PC-3 (cell line): Measurements from ENCODE around the gene JTB. TPM values are rescaled to one million over a fixed set of nuclear protein-coding genes. Genes with fewer than 3 reads are reported as not detected.

Experiments used
- ATAC-seq: fragments of 200-7000 bp; cut with Tn5 transposase; 2 replicates; pipeline ENCODE4 v1.9.1; 2020; ENCODE audit warnings: mild to moderate bottlenecking, moderate library complexity
- BruUV-seq: library from RNA; stranded (reverse); fragments of 400-500 nt; replicated peaks from 2 replicates; lab custom pipeline; 2021; lab: Mats Ljungman, UMichigan
- CTCF ChIA-PET: fragments of 300-600 bp; sonication (Branson Sonifier 250); formaldehyde crosslinking; loops from one replicate; lab custom pipeline; 2022; ENCODE audit warnings: antibody characterized with exemption; lab: Charles Lee
- POLR2A ChIA-PET: fragments of 300-600 bp; sonication (Branson Sonifier 250); formaldehyde crosslinking; loops from one replicate; lab custom pipeline; 2022; ENCODE audit warnings: antibody characterized with exemption; ENCODE audit not compliant: unreplicated experiment; lab: Charles Lee
- DNase-seq: peaks from one replicate; pipeline ENCODE4 v3.0.0-alpha.2; 2015
- H2AFZ ChIP-seq: fragments of 300-600 bp; sonication (generic); 2 replicates; pipeline ENCODE4 v1.6.0; 2016; ENCODE audit warnings: antibody characterized with exemption, low read length
- H3F3A ChIP-seq: fragments of 300-600 bp; sonication (generic); one replicate; pipeline ENCODE4 v1.6.0; 2017; ENCODE audit warnings: antibody characterized with exemption, low read length, control low read depth, mild to moderate bottlenecking; ENCODE audit not compliant: unreplicated experiment
- H3K27ac ChIP-seq: fragments of 300-600 bp; sonication (generic); 2 replicates; pipeline ENCODE4 v1.5.1; 2016; ENCODE audit warnings: mild to moderate bottlenecking, low read length
- H3K27me3 ChIP-seq: fragments of 300-600 bp; sonication (generic); 2 replicates; pipeline ENCODE4 v1.6.1; 2016; ENCODE audit warnings: low read length, mixed read lengths
- H3K36me3 ChIP-seq: fragments of 300-600 bp; sonication (generic); 2 replicates; pipeline ENCODE4 v1.6.1; 2016; ENCODE audit warnings: low read depth, mixed run types, low read length, mixed read lengths
- H3K4me1 ChIP-seq: fragments of 300-600 bp; sonication (generic); 2 replicates; pipeline ENCODE4 v1.5.1; 2016; ENCODE audit warnings: low read length; ENCODE audit not compliant: insufficient read depth
- H3K4me2 ChIP-seq: fragments of 300-600 bp; sonication (generic); 2 replicates; pipeline ENCODE4 v1.6.0; 2016; ENCODE audit warnings: low read length
- H3K4me3 ChIP-seq: fragments of 300-600 bp; sonication (generic); 2 replicates; pipeline ENCODE4 v1.5.1; 2016; ENCODE audit warnings: mild to moderate bottlenecking, low read length, mixed read lengths
- H3K79me2 ChIP-seq: fragments of 300-600 bp; sonication (generic); 2 replicates; pipeline ENCODE4 v1.6.1; 2017; ENCODE audit warnings: low read length, mixed read lengths
- H3K9ac ChIP-seq: fragments of 300-600 bp; sonication (generic); 2 replicates; pipeline ENCODE4 v1.6.0; 2016; ENCODE audit warnings: mild to moderate bottlenecking, low read length
- H3K9me2 ChIP-seq: fragments of 300-600 bp; sonication (generic); replicated peaks from 2 replicates; pipeline ENCODE4 v1.6.1; 2016; ENCODE audit warnings: mixed run types, low read length, mixed read lengths
- H3K9me3 ChIP-seq: fragments of 300-600 bp; sonication (generic); 2 replicates; pipeline ENCODE4 v1.6.1; 2016; ENCODE audit warnings: low read length, mixed read lengths
- H4K20me1 ChIP-seq: fragments of 300-600 bp; sonication (generic); 2 replicates; pipeline ENCODE4 v1.6.1; 2016; ENCODE audit warnings: low read length, mixed read lengths
- EZH2 ChIP-seq: fragments of 300-600 bp; sonication (generic); IDR thresholded peaks from one replicate; pipeline ENCODE4 v1.6.1; 2017; ENCODE audit warnings: antibody characterized with exemption, mild to moderate bottlenecking, low read length; ENCODE audit not compliant: unreplicated experiment
- EZH2phosphoT487 ChIP-seq: fragments of 300-600 bp; sonication (generic); IDR thresholded peaks from 2 replicates; pipeline ENCODE4 v1.6.1; 2018; ENCODE audit warnings: mild to moderate bottlenecking, antibody characterized with exemption, low read length, borderline replicate concordance
- intact Hi-C: fragments of 100-400 bp; cut with micrococcal nuclease; formaldehyde crosslinking; loops from 2 replicates; pipeline ENCODE4 v1.9.0; 2023
- total RNA-seq: library from RNA; depleted of rRNA; stranded (reverse); fragments of >200 nt; gene quantifications from 2 replicates; pipeline ENCODE4 v1.2.3, GENCODE V29; 2014
- TF ChIP-seq, protein P1 (sequence below): fragments of 300-600 bp; sonication (generic); conservative IDR thresholded peaks from 2 replicates; pipeline ENCODE4 v1.5.1; 2017; ENCODE audit warnings: antibody characterized with exemption, low read depth, mild to moderate bottlenecking, low read length

Gene JTB
- total RNA-seq, 1 experiment from 2014 or later, result 377 TPM

DNA sequence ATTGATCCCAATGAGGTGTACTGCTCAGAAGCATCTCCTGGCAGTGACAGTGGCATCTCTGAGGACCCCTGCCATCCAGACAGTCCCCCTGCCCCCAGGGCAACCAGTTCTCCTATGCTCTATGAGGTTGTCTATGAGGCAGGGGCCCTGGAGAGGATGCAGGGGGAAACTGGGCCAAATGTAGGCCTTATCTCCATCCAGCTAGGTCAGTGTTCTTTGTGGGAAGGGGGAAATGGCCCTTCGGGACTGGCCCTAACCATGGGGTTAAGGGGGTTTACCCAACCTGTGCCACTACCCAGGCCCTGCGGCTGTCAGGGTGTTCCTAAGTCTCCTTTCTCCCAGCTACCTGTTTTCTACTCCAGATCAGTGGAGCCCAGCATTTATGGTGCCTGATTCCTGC, 8.5 kb downstream of the JTB start:
- Histone ChIP-seq H4K20me1 (no peaks in the 10 kb centered on the region), H3K9ac (no peak overlapping the region; the same call in 1 of the 2 replicates), H3K4me1 (peaks cover 24% of the 10 kb centered on the region), H3K79me2 (peaks cover 39% of the 10 kb centered on the region), H3K9me2 (no peaks in the 10 kb centered on the region), H3F3A (no peaks in the 10 kb centered on the region), H3K4me2 (peak overlapping the region; percentile 93), H3K27ac (no peak overlapping the region), H3K9me3 (no peaks in the 10 kb centered on the region), H3K36me3 (peaks cover 8% of the 10 kb centered on the region), H3K4me3 (peak overlapping the region; percentile 71), H3K27me3 (no peaks in the 10 kb centered on the region), H2AFZ (0 out of 2 replicates have a peak overlapping the region, but pooled peaks have one; percentile 80)
- CTCF ChIA-PET, result interaction anchor here (0.6 kb wide), 1 partner anchor 22 kb away, joined by 5 read pairs; the partner anchor contains the start of gene DENND4B
- DNase-seq (no peak), ATAC-seq (no peak)
- BruUV-seq, result no TSS peak
- intact Hi-C loops, result loop anchor here (1.0 kb wide), 1 partner anchor 8 kb away; the partner anchor contains the start of gene JTB
- POLR2A ChIA-PET, result interaction anchor here (2.2 kb wide), 1 partner anchor 9 kb away, joined by 13 read pairs; the partner anchor contains the start of gene JTB
- TF ChIP-seq EZH2 (no peak), EZH2phosphoT487 (no peak)
- TF ChIP-seq, protein P1, sequence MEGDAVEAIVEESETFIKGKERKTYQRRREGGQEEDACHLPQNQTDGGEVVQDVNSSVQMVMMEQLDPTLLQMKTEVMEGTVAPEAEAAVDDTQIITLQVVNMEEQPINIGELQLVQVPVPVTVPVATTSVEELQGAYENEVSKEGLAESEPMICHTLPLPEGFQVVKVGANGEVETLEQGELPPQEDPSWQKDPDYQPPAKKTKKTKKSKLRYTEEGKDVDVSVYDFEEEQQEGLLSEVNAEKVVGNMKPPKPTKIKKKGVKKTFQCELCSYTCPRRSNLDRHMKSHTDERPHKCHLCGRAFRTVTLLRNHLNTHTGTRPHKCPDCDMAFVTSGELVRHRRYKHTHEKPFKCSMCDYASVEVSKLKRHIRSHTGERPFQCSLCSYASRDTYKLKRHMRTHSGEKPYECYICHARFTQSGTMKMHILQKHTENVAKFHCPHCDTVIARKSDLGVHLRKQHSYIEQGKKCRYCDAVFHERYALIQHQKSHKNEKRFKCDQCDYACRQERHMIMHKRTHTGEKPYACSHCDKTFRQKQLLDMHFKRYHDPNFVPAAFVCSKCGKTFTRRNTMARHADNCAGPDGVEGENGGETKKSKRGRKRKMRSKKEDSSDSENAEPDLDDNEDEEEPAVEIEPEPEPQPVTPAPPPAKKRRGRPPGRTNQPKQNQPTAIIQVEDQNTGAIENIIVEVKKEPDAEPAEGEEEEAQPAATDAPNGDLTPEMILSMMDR, result no peak

DNA sequence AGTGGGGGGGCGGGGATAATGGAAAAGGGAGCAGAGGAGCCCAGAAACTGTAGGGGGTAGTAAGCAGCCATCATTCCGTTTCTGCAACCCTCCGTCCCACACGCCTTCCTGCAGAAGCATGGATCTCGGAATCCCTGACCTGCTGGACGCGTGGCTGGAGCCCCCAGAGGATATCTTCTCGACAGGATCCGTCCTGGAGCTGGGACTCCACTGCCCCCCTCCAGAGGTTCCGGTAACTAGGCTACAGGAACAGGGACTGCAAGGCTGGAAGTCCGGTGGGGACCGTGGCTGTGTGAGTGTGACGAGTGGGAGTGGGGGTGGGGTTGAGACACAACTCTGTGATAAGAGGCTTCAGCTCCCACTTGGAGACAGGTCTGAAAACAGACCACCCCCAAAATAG, 9.1 kb downstream of the JTB start:
- H2AFZ ChIP-seq, result peak overlapping the region; percentile 80

More for the DNA sequence above, 9.1 kb downstream of the JTB start:
- Histone ChIP-seq H3K9me2 (no peaks in the 10 kb centered on the region), H3K27me3 (no peaks in the 10 kb centered on the region), H3K4me3 (peak overlapping the region; percentile 71), H3K4me2 (peak overlapping the region; percentile 93), H3K27ac (peak overlapping the region; percentile 81), H3K9ac (peak overlapping the region; percentile 77), H3K79me2 (peaks cover 39% of the 10 kb centered on the region), H4K20me1 (no peaks in the 10 kb centered on the region), H3K9me3 (no peaks in the 10 kb centered on the region), H3K36me3 (peaks cover 3% of the 10 kb centered on the region; the same call in 1 of the 2 replicates), H3F3A (no peaks in the 10 kb centered on the region), H3K4me1 (peaks cover 24% of the 10 kb centered on the region)
- POLR2A ChIA-PET, result interaction anchor here (2.2 kb wide), 1 partner anchor 9 kb away, joined by 13 read pairs; the partner anchor contains the start of gene JTB
- ATAC-seq (no peak), DNase-seq (no peak)
- CTCF ChIA-PET, result interaction anchor here (1.5 kb wide), 1 partner anchor 18 kb away, joined by 7 read pairs; the partner anchor contains the start of gene RAB13
- intact Hi-C loops, result loop anchor here (1.0 kb wide), 1 partner anchor 9 kb away; the partner anchor contains the start of gene JTB
- no peak for TF ChIP-seq EZH2phosphoT487
- no peak for TF ChIP-seq EZH2
- TF ChIP-seq, protein P1, result no peak
- no TSS peak for BruUV-seq
